T-helper 1 cell treated with Interleukin-12 subunit alpha and Interleukin-12 subunit beta and Interleukin-4 antibody, amounts not matched to agents 30 μg/mL and 1 μg/mL, for 36 hours (primary cell): ENCODE results near the gene PRF1.

Experiments
- H3K27ac Mint-ChIP-seq: one replicate; pipeline ENCODE4 v1.8.0; 2021; ENCODE audit warnings: mild to moderate bottlenecking, mixed read lengths
- H3K27me3 Mint-ChIP-seq: one replicate; pipeline ENCODE4 v1.8.0; 2021; ENCODE audit warnings: low read depth, mixed read lengths
- H3K36me3 Mint-ChIP-seq: one replicate; pipeline ENCODE4 v1.8.0; 2021; ENCODE audit warnings: low read depth, mixed read lengths
- H3K4me1 Mint-ChIP-seq: one replicate; pipeline ENCODE4 v1.8.0; 2021; ENCODE audit warnings: low read depth, mixed read lengths
- H3K4me3 Mint-ChIP-seq: one replicate; pipeline ENCODE4 v1.8.0; 2021; ENCODE audit warnings: mild to moderate bottlenecking, moderate library complexity, mixed read lengths
- H3K9me3 Mint-ChIP-seq: one replicate; pipeline ENCODE4 v1.8.0; 2021; ENCODE audit warnings: mixed read lengths

The PRF1 gene

DNA sequence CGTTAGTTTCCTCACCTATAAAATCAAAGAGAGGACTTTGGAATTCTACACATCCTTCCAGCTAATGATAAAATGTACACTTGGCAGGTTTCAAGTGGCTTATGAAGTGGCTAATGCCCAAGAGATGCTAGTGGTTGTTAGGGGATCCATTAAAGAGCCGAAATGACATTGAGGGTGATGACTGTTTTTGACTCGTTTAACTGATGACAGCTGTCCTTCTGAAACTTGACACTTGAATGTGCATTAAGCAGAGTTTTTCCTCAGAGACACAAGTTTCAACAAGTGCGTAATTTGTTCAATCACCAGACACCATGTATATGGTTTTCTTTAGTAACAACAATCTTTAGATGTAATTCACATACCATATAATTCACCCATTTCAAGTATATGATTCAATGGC lies 1.6 kb upstream of the PRF1 start:
- H3K27ac Mint-ChIP-seq, result no peak overlapping the region
- H3K9me3 Mint-ChIP-seq, result no peaks in the 10 kb centered on the region
- no peaks in the 10 kb centered on the region for H3K27me3 Mint-ChIP-seq
- H3K36me3 Mint-ChIP-seq, result peaks cover 6% of the 10 kb centered on the region
- peaks cover 33% of the 10 kb centered on the region for H3K4me1 Mint-ChIP-seq
- H3K4me3 Mint-ChIP-seq, result no peak overlapping the region

DNA sequence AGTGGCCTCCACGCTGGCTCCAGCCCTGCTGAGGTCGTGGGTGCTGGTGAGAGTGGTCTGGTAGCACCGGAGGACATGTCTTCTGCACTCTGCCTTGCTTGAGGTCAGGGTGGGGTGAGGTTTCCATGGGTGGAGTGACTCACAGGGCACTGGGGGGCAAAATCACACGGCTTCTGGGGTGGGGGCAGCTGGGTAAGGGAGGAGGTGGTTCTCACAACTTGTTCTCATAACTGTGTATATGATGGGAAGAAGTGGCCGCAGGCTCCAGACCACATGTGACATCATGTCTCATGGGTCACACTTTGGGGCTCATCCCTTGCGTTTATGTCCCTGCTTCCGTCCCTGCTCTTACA lies 884 bp upstream of the PRF1 start:
- Mint-ChIP-seq H3K9me3 (no peaks in the 10 kb centered on the region), H3K36me3 (peaks cover 9% of the 10 kb centered on the region), H3K4me3 (peak overlapping the region; percentile 92), H3K4me1 (peaks cover 33% of the 10 kb centered on the region), H3K27ac (peak overlapping the region; percentile 93), H3K27me3 (no peaks in the 10 kb centered on the region)

DNA sequence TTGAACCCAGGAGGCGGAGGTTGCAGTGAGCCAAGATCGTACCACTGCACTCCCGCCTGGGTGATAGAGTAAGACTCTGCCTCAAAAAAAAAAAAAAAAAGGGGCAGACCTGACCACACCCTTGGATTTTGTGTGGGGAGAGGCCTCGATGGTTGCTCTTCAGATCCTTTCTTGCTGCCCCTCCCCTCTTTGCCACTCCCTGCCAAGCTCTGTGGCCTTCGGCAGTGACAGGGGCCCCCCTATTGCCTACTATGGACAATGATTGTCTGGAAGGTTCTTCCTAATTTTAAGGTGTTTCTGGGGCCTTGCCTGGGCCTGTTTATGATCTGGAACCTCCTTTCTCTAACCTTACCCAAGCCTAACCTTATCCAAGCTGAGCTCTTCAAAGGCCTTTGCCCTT lies 795 bp downstream of the PRF1 start:
- Mint-ChIP-seq H3K36me3 (peaks cover 22% of the 10 kb centered on the region), H3K9me3 (no peaks in the 10 kb centered on the region), H3K4me3 (peak overlapping the region; percentile 92), H3K4me1 (peaks cover 31% of the 10 kb centered on the region), H3K27ac (peak overlapping the region; percentile 63), H3K27me3 (no peaks in the 10 kb centered on the region)

- Mint-ChIP-seq H3K36me3 (peaks cover 31% of the 10 kb centered on the region), H3K4me3 (peak overlapping the region; percentile 60), H3K27me3 (no peaks in the 10 kb centered on the region), H3K4me1 (peaks cover 31% of the 10 kb centered on the region), H3K27ac (peak overlapping the region; percentile 59), H3K9me3 (no peaks in the 10 kb centered on the region)
Measured at GRCh38 chr10:70600512-70601395, 1.8 kb downstream of the PRF1 start.

GRCh38 chr10:70599791-70600190 lies 2.8 kb downstream of the PRF1 start:
- peak overlapping the region; percentile 28 for H3K4me3 Mint-ChIP-seq
- H3K36me3 Mint-ChIP-seq, result peaks cover 34% of the 10 kb centered on the region
- H3K9me3 Mint-ChIP-seq, result no peaks in the 10 kb centered on the region
- peaks cover 33% of the 10 kb centered on the region for H3K4me1 Mint-ChIP-seq
- no peaks in the 10 kb centered on the region for H3K27me3 Mint-ChIP-seq
- no peak overlapping the region for H3K27ac Mint-ChIP-seq

GRCh38 chr10:70599319-70599718 lies 3.2 kb downstream of the PRF1 start:
- H3K36me3 Mint-ChIP-seq, result peaks cover 34% of the 10 kb centered on the region
- no peaks in the 10 kb centered on the region for H3K27me3 Mint-ChIP-seq
- peak overlapping the region; percentile 28 for H3K4me3 Mint-ChIP-seq
- H3K4me1 Mint-ChIP-seq, result peaks cover 34% of the 10 kb centered on the region
- no peaks in the 10 kb centered on the region for H3K9me3 Mint-ChIP-seq
- H3K27ac Mint-ChIP-seq, result no peak overlapping the region

GRCh38 chr10:70598857-70599295 lies 3.7 kb downstream of the PRF1 start:
- H3K36me3 Mint-ChIP-seq, result peaks cover 34% of the 10 kb centered on the region
- no peaks in the 10 kb centered on the region for H3K27me3 Mint-ChIP-seq
- H3K4me1 Mint-ChIP-seq, result peaks cover 36% of the 10 kb centered on the region

GRCh38 chr10:70597856-70598815 lies 4.4 kb downstream of the PRF1 start:
- no peak overlapping the region for H3K4me3 Mint-ChIP-seq
- H3K27me3 Mint-ChIP-seq, result no peaks in the 10 kb centered on the region
- H3K4me1 Mint-ChIP-seq, result peaks cover 29% of the 10 kb centered on the region
- no peak overlapping the region for H3K27ac Mint-ChIP-seq
- no peaks in the 10 kb centered on the region for H3K9me3 Mint-ChIP-seq
- peaks cover 34% of the 10 kb centered on the region for H3K36me3 Mint-ChIP-seq

More at GRCh38 chr10:70598857-70599295, 3.7 kb downstream of the PRF1 start:
- Mint-ChIP-seq H3K4me3 (no peak overlapping the region), H3K9me3 (no peaks in the 10 kb centered on the region), H3K27ac (no peak overlapping the region)

DNA sequence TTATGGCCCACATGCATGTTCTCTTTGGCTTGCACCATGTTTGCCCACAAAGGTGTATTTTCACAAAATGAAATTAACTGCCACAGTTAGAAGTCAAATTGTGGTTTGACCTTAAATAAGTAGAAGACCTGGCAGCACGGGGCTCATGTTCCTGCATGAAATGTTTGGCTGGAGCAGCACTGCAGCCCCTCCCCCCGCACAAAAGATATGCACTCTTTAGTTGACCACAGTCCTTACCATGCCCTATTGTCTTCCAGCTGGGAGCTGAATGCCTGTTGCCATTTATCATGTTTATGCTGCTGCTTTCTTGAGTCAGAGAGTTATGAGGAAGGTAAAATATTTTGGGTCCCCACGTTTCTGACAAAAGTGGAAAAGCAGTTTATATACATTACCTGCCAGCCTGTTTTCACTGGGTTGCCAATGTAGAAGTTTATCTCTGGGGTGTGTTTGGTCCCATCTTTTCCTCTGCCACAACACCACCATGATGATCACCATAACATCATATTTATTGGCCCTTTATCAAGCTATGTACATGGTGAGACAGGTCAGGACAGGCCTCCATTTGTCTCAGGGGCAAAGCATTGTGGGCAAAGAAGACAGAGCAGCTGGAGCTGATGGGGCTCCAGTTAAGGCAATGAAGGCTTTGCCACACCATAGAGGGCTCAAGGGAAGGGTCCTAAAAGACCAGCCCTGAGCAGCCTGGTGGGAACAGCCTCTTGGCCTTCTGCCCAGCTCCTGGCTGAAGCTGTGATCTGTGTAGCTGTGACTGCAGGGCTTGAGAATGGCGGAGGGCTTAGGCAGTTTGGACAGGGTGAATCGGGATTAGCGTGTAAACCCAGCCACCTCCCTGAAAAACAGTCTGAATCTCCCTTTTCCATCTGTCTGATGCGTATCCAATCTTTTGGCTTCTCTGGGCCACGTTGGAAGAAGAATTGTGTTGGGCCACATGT lies 5.4 kb downstream of the PRF1 start:
- no peak overlapping the region for H3K4me3 Mint-ChIP-seq
- H3K9me3 Mint-ChIP-seq, result no peaks in the 10 kb centered on the region

GRCh38 chr10:70596110-70596798 lies 6.3 kb downstream of the PRF1 start:
- peaks cover 33% of the 10 kb centered on the region for H3K36me3 Mint-ChIP-seq
- peaks cover 10% of the 10 kb centered on the region for H3K27me3 Mint-ChIP-seq
- no peaks in the 10 kb centered on the region for H3K9me3 Mint-ChIP-seq
- no peak overlapping the region for H3K4me3 Mint-ChIP-seq
- no peak overlapping the region for H3K27ac Mint-ChIP-seq
- peaks cover 23% of the 10 kb centered on the region for H3K4me1 Mint-ChIP-seq

More for the DNA sequence above, 5.4 kb downstream of the PRF1 start:
- Mint-ChIP-seq H3K36me3 (peaks cover 33% of the 10 kb centered on the region), H3K4me1 (peaks cover 25% of the 10 kb centered on the region), H3K27ac (no peak overlapping the region), H3K27me3 (peaks cover 6% of the 10 kb centered on the region)

GRCh38 chr10:70595566-70596016 lies 7.0 kb downstream of the PRF1 start:
- H3K4me1 Mint-ChIP-seq, result peaks cover 21% of the 10 kb centered on the region
- no peaks in the 10 kb centered on the region for H3K9me3 Mint-ChIP-seq
- no peak overlapping the region for H3K27ac Mint-ChIP-seq
- no peak overlapping the region for H3K4me3 Mint-ChIP-seq
- peaks cover 33% of the 10 kb centered on the region for H3K36me3 Mint-ChIP-seq
- peaks cover 10% of the 10 kb centered on the region for H3K27me3 Mint-ChIP-seq

- Mint-ChIP-seq H3K4me1 (peaks cover 23% of the 10 kb centered on the region), H3K4me3 (no peak overlapping the region), H3K36me3 (peaks cover 29% of the 10 kb centered on the region), H3K9me3 (no peaks in the 10 kb centered on the region), H3K27me3 (peaks cover 10% of the 10 kb centered on the region), H3K27ac (no peak overlapping the region)
Measured at GRCh38 chr10:70594161-70594560, 8.4 kb downstream of the PRF1 start.

- Mint-ChIP-seq H3K4me1 (peaks cover 27% of the 10 kb centered on the region), H3K9me3 (no peaks in the 10 kb centered on the region), H3K27ac (no peak overlapping the region), H3K36me3 (peaks cover 25% of the 10 kb centered on the region), H3K4me3 (no peak overlapping the region), H3K27me3 (peaks cover 10% of the 10 kb centered on the region)
Measured at GRCh38 chr10:70593513-70593890, 9.0 kb downstream of the PRF1 start.
